ENCODE measurements around the gene GPR37L1.
"Not testable (repeated sequence)": the region's sequence is repeated elsewhere in the genome, so short reads cannot be mapped to it uniquely, and the experiment has no call there.

The GPR37L1 gene

GRCh38 chr1:202110977-202111376 is 11.7 kb upstream of the GPR37L1 start:
- no peak for DNase-seq

DNA sequence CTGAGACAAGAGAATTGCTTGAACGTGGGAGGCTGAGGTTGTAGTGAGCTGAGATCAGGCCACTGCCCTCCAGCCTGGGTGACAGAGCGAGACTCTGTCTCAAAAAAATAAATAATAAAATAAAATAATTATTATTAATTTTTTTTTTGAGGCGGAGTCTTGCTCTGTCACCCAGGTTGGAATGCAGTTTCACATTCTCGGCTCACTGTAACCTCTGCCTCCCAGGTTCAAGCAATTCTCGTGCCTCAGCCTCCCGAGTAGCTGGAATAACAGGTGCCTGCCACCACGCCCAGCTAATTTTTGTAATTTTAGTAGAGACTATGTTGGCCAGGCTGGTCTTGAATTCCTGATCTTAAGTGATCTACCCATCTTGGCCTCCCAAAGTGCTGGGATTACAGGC is 11.1 kb upstream of the GPR37L1 start:
- not testable (repeated sequence) for DNase-seq

GRCh38 chr1:202112859-202113689 is 9.6 kb upstream of the GPR37L1 start:
- DNase-seq: no peak

DNA sequence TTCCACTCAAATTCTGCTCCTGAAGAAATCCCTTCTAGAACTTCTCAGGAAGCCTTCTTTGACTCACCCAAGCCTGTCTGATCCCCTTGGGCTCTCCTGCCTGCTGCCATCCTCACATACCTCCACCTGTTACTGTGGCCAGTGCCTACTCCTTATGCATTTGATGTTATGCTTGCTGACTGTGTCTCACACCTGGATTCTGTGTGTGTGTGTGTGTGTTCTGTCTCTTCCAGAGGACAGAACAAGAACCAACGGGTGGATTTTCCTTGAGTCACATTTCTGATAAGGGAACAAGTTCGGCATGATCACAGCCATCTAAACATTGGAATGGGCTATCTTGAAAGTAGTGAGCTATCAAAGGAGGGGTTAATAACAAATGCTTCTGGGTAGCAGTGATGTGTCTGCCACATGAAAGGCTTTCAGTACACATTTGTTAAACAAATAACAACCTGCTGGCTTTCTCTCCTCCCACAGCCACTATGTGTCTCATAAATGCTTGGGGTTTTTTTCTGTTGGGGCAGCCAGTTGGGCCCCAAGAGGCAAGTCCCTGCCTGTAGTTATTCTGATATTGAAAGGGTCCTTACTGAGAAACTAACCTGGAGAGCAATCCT is 8.9 kb upstream of the GPR37L1 start:
- DNase-seq: no peak

GRCh38 chr1:202116287-202116686 is 6.4 kb upstream of the GPR37L1 start:
- no peak for DNase-seq

GRCh38 chr1:202117898-202118371 is 4.8 kb upstream of the GPR37L1 start:
- no peak for DNase-seq

- DNase-seq: no peak
These were observed 1.7 kb upstream of the GPR37L1 start for GRCh38 chr1:202121006-202121405.

GRCh38 chr1:202123336-202123813 is 658 bp downstream of the GPR37L1 start:
- no peak for DNase-seq

DNA sequence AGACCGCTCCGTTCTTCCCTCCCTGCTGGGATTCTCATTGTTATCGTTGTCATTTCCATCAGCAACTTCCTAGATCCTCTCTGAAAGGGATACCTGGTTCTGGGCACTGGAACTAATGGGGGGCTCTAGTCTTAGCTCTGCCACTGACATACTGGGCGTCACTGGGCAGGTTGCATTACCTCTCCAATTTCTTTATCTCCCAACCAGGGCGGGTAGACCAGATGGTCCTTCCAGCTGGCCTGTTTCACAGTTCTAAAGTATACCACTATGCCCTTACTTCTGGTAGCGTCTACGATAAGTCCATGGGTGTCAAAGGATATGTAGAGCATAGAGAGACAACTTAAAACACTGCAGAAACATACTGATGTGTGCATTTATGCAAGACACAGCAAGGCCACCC is 1.4 kb downstream of the GPR37L1 start:
- DNase-seq: no peak

DNA sequence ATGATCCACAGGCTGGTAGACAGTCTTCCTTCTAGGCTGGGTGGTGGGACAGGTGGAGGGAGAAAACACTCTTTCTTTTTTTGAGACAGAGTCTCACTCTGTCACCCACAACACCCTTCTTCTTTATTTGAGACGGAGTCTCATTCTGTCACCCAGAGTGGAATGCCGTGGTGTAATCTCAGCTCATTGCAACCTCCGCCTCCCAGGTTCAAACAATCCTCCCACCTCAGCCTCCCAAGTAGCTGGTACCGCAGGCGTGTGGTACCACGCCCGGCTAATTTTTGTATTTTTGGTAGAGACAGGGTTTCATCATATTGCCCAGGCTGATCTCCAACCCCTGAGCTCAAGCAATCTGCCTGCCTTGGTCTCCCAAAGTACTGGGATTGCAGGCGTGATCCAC is 2.9 kb downstream of the GPR37L1 start:
- DNase-seq: no peak

DNA sequence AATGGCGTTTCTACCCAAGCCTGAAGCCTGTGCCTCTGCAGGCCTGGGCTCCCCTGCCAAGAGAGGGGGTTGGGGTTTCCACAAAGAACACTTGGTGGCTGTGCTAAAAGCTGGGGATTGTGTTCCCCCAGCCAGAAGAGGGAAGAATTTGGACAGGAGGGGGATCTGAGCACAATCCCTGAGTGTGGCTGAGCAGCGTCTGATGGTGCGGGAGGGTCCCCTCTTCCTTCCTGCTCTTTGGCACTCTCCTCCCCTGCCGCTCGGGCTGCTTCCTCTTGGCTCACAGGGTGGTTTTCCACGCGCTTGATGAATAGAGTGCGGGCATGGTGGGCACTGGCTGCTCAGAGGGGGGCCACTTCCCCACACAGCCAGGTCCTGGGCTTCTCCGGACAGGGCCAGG is 3.7 kb downstream of the GPR37L1 start:
- DNase-seq: no peak

DNA sequence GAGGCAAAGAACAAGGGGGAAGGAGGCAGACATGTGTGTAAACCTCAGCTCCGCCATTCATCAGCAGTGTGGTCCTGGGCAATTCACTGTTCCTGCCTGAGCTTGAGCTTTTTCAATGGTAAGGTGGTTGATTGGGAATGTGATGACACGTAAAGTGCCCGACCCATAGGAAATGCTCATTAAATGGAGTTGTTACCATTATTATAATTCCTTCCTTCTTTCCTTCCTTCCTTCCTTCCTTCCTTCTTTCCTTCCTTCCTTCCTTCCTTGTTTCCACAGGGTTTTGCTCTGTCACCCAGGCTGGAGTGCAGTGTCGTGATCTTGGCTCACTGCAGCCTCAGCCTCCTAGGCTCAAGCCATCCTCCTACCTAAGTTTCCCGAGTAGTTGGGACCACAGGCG is 4.3 kb downstream of the GPR37L1 start:
- DNase-seq: no peak

DNA sequence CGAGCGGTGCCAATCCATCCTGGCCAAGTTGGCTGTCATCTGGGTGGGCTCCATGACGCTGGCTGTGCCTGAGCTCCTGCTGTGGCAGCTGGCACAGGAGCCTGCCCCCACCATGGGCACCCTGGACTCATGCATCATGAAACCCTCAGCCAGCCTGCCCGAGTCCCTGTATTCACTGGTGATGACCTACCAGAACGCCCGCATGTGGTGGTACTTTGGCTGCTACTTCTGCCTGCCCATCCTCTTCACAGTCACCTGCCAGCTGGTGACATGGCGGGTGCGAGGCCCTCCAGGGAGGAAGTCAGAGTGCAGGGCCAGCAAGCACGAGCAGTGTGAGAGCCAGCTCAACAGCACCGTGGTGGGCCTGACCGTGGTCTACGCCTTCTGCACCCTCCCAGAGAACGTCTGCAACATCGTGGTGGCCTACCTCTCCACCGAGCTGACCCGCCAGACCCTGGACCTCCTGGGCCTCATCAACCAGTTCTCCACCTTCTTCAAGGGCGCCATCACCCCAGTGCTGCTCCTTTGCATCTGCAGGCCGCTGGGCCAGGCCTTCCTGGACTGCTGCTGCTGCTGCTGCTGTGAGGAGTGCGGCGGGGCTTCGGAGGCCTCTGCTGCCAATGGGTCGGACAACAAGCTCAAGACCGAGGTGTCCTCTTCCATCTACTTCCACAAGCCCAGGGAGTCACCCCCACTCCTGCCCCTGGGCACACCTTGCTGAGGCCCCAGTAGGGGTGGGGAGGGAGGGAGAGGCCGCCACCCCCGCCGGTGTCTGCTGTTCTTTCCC is 5.3 kb downstream of the GPR37L1 start:
- DNase-seq: no peak

- DNase-seq: no peak
These were observed 7.0 kb downstream of the GPR37L1 start for GRCh38 chr1:202129453-202130296.

DNA sequence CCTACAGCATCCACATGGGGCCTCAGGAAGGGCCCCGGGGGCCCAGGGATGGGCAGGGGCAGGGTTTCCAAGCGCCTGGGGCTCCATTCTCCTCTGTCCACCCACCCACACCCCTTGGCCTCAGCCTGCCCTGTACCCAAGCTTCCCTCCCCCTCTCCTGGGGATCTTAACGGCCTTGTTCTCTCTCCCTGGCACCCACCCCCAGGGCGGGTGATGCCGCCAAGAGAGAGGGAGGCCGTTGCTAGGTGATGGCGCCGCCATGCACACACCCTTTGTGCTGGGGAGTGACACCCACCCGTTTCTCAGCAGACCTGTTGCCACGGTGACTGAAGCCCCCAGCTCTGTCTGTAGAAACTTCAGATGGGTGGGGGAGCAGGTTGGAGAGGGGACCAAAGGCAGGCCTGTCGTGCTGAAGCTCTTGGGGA is 7.6 kb downstream of the GPR37L1 start:
- no peak for DNase-seq

GRCh38 chr1:202130816-202131522 is 8.3 kb downstream of the GPR37L1 start:
- DNase-seq: no peak

DNA sequence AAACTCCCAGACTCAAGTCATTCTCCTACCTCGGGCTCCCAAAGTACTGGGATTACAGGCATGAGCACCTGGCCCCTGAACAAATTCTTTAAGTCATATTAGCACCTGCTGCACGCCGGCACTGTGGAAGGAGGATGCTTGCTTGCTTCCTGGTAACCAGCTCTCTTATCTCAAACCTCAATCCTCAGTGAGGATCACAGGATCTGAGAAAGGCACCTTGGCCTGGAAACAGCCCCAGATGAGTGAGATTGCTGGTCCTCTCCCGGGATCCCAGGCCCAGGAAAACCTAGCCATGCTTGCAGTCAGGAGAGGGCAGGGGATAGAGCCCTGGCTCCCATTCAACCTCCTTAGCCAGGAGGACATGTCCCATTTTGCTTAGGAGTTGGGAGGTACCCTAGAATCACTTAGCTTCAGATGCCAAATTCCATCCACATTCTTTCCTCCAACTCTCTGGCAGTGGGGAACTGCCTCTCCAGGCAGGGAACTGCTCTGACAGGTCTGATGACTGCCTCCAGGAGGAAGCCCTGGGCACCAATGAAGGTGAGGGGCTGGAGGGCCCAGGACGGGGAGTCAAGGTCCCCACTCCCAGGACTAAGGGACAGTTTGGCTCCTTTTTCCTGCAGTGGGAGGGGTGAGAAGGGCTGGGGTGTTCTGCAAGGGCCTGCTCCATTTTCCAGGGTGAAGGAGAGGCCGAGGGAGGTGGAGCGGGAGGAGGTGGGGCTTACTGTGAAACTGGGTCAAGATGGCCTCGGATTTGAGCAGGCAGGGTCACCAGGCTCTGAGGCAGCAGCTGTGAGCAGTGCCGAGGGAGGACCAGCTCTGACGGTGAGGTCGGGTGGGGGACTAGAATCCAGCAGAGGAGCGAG is 9.5 kb downstream of the GPR37L1 start:
- no peak for DNase-seq

- no peak for DNase-seq
These were observed 10.3 kb downstream of the GPR37L1 start for GRCh38 chr1:202133001-202133400.

GRCh38 chr1:202133496-202133895 is 10.8 kb downstream of the GPR37L1 start:
- no peak for DNase-seq

DNA sequence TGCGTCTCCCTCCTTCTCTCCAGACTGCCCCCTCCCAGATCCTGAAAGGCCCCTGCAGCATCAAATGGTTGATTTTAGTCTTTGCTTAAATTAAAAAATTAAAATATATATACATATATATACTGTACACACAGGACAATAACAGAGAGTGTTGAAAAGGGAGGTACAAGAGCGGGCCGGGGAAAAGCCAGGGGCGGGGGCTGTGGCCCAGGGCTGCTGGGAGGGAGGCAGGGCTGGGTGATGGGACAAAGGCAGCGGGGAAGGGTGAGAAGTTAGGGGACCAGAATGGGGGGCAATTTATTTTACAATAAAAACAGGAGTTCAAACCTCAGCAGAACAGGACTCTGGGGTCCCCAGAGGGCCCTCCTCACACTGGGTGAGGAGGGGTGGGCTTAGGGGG is 11.3 kb downstream of the GPR37L1 start:
- no peak for DNase-seq

DNA sequence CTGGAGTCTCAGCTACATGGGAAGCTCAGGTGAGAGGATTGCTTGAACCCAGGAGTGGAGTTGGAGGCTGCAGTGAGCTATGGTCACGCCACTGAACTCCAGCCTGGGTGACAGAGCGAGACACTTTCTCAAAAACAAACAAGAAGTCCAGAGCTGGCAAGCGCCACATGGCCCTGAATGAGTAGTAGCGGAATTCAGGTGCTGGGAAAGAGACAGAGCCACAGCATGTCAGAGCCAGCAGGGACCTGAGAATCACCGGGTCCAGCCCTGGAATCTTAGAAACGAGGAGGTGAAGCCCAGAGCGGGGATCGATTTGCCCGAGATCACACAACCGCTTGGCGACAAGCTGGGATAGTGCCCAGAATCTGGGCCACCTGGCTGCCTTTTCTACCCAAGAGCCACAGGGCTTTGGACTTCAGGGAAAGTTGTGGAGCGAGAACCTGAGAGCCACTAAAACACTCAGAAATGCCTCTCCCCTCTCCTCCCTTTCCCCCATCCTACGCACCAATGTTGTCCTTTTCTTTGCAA is 12.0 kb downstream of the GPR37L1 start:
- DNase-seq: no peak
